Endothelial cell of umbilical vein (primary cell): ENCODE measurements around the gene MCRIP2. TPM values are rescaled to one million over a fixed set of nuclear protein-coding genes. Genes with fewer than 3 reads are reported as not detected.
A peak's percentile ranks its signal among the peaks of the same experiment; 100 is the strongest.

Source experiments
- BruUV-seq: library from RNA; stranded (reverse); fragments of 400-500 nt; replicated peaks from 2 replicates; lab custom pipeline; 2021; lab: Mats Ljungman, UMichigan
- CTCF ChIA-PET: fragments of 300-600, 350-600 bp; sonication (Branson Sonifier 250); formaldehyde crosslinking; loops from one replicate; lab custom pipeline; 2021; ENCODE audit warnings: antibody characterized with exemption, inconsistent platforms; lab: Charles Lee
- POLR2A ChIA-PET: fragments of 300-600, 350-600 bp; sonication (Branson Sonifier 250); formaldehyde crosslinking; loops from one replicate; lab custom pipeline; 2021; ENCODE audit warnings: antibody characterized with exemption, inconsistent platforms; lab: Charles Lee
- DNase-seq: peaks from one replicate; pipeline ENCODE4 v3.0.0-alpha.2; 2011; ENCODE audit warnings: low read depth, low spot score
- FAIRE-seq: peaks from 2 replicates; lab custom pipeline; 2011; peaks lifted over from hg19 to GRCh38; lab: Jason Lieb, UNC
- H2AFZ ChIP-seq: 2 replicates; pipeline ENCODE4 v1.6.0; 2012; ENCODE audit warnings: low read depth, low read length, control low read depth, inconsistent platforms
- H3K27ac ChIP-seq: 2 replicates; pipeline ENCODE4 v1.5.1; 2011; ENCODE audit warnings: low read depth, mild to moderate bottlenecking, control low read depth, low read length, moderate library complexity; ENCODE audit not compliant: insufficient read depth
- H3K27me3 ChIP-seq, 2 experiments: 2 replicates each; pipeline versions ENCODE4 v1.6.0 to v1.6.1; 2011; ENCODE audit warnings: low read length in 2 of 2, mixed read lengths in 1 of 2; ENCODE audit not compliant: control insufficient read depth in 2 of 2, insufficient read depth in 2 of 2
- H3K36me3 ChIP-seq, 2 experiments: 2 replicates in 1 of 2; 3 replicates in 1 of 2; pipeline ENCODE4 v1.5.1; 2011; ENCODE audit warnings: low read length in 2 of 2, mild to moderate bottlenecking in 1 of 2, moderate library complexity in 1 of 2; ENCODE audit not compliant: control insufficient read depth in 2 of 2, insufficient read depth in 2 of 2; ENCODE audit errors: extremely low read depth in 1 of 2
- H3K4me1 ChIP-seq: 3 replicates; pipeline ENCODE4 v1.5.1; 2011; ENCODE audit warnings: mild to moderate bottlenecking, low read length; ENCODE audit not compliant: control insufficient read depth, insufficient read depth; ENCODE audit errors: extremely low read depth
- H3K4me2 ChIP-seq: 2 replicates; pipeline ENCODE4 v1.6.1; 2011; ENCODE audit warnings: low read length, control low read depth, mixed read lengths; ENCODE audit not compliant: insufficient read depth
- H3K4me3 ChIP-seq, 3 experiments: fragments of 200-600 bp in 1 of 3; sonication (generic), shearing (Covaris generic) in 1 of 3; replicated peaks in 1 of 3; 2 replicates each; pipeline ENCODE4 v1.5.1; 2011 to 2016; ENCODE audit warnings: control low read depth in 3 of 3, low read length in 3 of 3, mild to moderate bottlenecking in 2 of 3, inconsistent platforms in 1 of 3, low read depth in 1 of 3, moderate library complexity in 1 of 3; ENCODE audit not compliant: insufficient read depth in 1 of 3
- H3K79me2 ChIP-seq: 2 replicates; pipeline ENCODE4 v1.6.0; 2012; ENCODE audit warnings: low read length, inconsistent platforms; ENCODE audit not compliant: control insufficient read depth, insufficient read depth
- H3K9ac ChIP-seq: replicated peaks from 2 replicates; pipeline ENCODE3; 2011; ENCODE audit warnings: low read length, control low read depth; ENCODE audit not compliant: insufficient read depth; ENCODE audit errors: extremely low read depth
- H3K9me1 ChIP-seq: replicated peaks from 3 replicates; pipeline ENCODE4 v1.6.0; 2011; ENCODE audit warnings: mild to moderate bottlenecking, low read length; ENCODE audit not compliant: control insufficient read depth, insufficient read depth; ENCODE audit errors: extremely low read depth
- H3K9me3 ChIP-seq: replicated peaks from 2 replicates; pipeline ENCODE4 v1.5.1; 2012; ENCODE audit warnings: low read length, inconsistent platforms; ENCODE audit not compliant: control insufficient read depth, insufficient read depth
- H4K20me1 ChIP-seq: replicated peaks from 2 replicates; pipeline ENCODE3; 2011; ENCODE audit warnings: mild to moderate bottlenecking, low read length; ENCODE audit not compliant: control insufficient read depth, insufficient read depth; ENCODE audit errors: extremely low read depth
- MYC ChIP-seq: IDR thresholded peaks from one replicate; pipeline ENCODE4 v1.6.1; 2011; ENCODE audit warnings: mild to moderate bottlenecking, low read depth, low read length
- dilution Hi-C: fragments of 300-500 bp; cut with MboI; formaldehyde crosslinking; loops from one replicate; pipeline ENCODE4 v1.15.0; 2019; ENCODE audit warnings: low sequenced_read_pairs; ENCODE audit not compliant: extremely low pct_ligation_motif_present
- intact Hi-C: fragments of 100-400 bp; cut with micrococcal nuclease; formaldehyde crosslinking; loops from one replicate; pipeline ENCODE4 v1.10.0; 2022
- polyA plus RNA-seq, 4 experiments: library from polyadenylated mRNA; depleted of rRNA in 3 of 4; stranded (reverse) in 3 of 4; unstranded in 1 of 4; fragments of >200 nt; gene quantifications; 2 replicates each; pipeline versions ENCODE4 v1.2.1 to v1.2.3, GENCODE V29; 2011 to 2012; ENCODE audit warnings: missing spikeins in 1 of 4
- total RNA-seq: library from RNA; stranded (reverse); gene quantifications from 2 replicates; pipeline ENCODE4 v1.2.3, GENCODE V29; 2021
- TF ChIP-seq, protein P1 (sequence below), 2 donors: IDR thresholded peaks; 1 replicate in 1 of 2; 2 replicates in 1 of 2; pipeline ENCODE4 v1.5.1; 2011; ENCODE audit warnings: low read length in 2 of 2, mild to moderate bottlenecking in 2 of 2, moderate library complexity in 2 of 2, control low read depth in 1 of 2, inconsistent platforms in 1 of 2, low read depth in 1 of 2; ENCODE audit not compliant: insufficient read depth in 1 of 2; ENCODE audit errors: extremely low read depth in 1 of 2

MCRIP2 gene
- total and polyA plus RNA-seq, 2 donors (not counting 3 experiments of a cell fraction or from before 2014, with no cell fraction given): 17.1 to 18.9 TPM

DNA sequence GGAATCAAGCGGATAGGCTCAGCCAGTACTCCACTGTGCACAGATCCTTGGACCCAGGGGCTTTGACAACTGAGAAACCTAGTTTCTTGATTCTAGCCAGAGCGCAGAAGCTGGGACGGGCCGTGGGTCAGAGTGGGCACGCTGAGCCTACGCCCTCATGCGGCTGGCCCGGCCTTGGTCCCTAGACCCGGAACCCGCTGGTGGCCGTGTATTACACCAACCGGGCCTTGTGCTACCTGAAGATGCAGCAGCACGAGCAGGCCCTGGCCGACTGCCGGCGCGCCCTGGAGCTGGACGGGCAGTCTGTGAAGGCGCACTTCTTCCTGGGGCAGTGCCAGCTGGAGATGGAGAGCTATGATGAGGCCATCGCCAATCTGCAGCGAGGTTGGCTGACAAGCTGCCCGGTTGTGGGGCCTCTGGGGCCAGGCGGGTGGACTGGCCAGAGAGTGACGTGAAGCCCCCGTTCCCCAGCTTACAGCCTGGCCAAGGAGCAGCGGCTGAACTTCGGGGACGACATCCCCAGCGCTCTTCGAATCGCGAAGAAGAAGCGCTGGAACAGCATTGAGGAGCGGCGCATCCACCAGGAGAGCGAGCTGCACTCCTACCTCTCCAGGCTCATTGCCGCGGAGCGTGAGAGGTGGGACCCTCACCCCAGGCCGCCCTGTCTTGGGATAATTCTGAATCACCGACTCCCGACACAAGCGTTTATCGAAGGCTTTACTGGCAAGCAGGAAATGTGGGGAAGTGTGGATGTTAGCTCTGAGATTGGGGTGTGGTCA lies 39.5 kb downstream of the MCRIP2 start:
- Histone ChIP-seq H3K36me3 (peaks cover 7 to 14% of the 10 kb centered on the region in 2 experiments), H3K9me3 (no peaks in the 10 kb centered on the region), H3K9ac (peak overlapping the region; percentile 49), H4K20me1 (no peaks in the 10 kb centered on the region), H3K9me1 (no peaks in the 10 kb centered on the region), H3K4me1 (peaks cover 20% of the 10 kb centered on the region), H3K4me3 (peak overlapping the region; percentile 68 to 83 (median 71)), H2AFZ (no peak overlapping the region), H3K79me2 (peaks cover 31% of the 10 kb centered on the region), H3K27ac (no peak overlapping the region), H3K27me3 (no peaks in the 10 kb centered on the region), H3K4me2 (peak overlapping the region; percentile 66)
- no TSS peak for BruUV-seq
- intact Hi-C loops: no loop called here
- POLR2A ChIA-PET: interaction anchor here (0.9 kb wide), 1 partner anchor 9 kb away, joined by 5 read pairs; the partner anchor contains the start of gene WDR24
- FAIRE-seq (no peak), DNase-seq (peak; percentile 40)
- TF ChIP-seq MYC: no peak
- TF ChIP-seq, protein P1, sequence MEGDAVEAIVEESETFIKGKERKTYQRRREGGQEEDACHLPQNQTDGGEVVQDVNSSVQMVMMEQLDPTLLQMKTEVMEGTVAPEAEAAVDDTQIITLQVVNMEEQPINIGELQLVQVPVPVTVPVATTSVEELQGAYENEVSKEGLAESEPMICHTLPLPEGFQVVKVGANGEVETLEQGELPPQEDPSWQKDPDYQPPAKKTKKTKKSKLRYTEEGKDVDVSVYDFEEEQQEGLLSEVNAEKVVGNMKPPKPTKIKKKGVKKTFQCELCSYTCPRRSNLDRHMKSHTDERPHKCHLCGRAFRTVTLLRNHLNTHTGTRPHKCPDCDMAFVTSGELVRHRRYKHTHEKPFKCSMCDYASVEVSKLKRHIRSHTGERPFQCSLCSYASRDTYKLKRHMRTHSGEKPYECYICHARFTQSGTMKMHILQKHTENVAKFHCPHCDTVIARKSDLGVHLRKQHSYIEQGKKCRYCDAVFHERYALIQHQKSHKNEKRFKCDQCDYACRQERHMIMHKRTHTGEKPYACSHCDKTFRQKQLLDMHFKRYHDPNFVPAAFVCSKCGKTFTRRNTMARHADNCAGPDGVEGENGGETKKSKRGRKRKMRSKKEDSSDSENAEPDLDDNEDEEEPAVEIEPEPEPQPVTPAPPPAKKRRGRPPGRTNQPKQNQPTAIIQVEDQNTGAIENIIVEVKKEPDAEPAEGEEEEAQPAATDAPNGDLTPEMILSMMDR (IDR thresholded peaks at IDR 0.05; ENCODE audit: extremely low read depth in 1 of 2, insufficient read depth in 1 of 2, low read depth in 1 of 2, low read length in 2 of 2): peak in 1 of 2 donors; percentile 15
- CTCF ChIA-PET: interaction anchor here (0.7 to 1.8 kb wide), 6 partner anchors 13 to 289 kb away, joined by 3 to 5 read pairs (median 4); no protein-coding TSS in a partner anchor
- dilution Hi-C loops: no loop called here
